Keratinocyte (primary cell): ENCODE data around the gene TOMM22. TPM values are rescaled to one million over a fixed set of nuclear protein-coding genes. Genes with fewer than 3 reads are reported as not detected.

Experiments
- DNase-seq: peaks from one replicate; pipeline ENCODE4 v3.0.0-alpha.2; 2011; ENCODE audit warnings: low read depth, missing footprints, low spot score
- FAIRE-seq: peaks from 2 replicates; lab custom pipeline; 2011; peaks lifted over from hg19 to GRCh38; lab: Jason Lieb, UNC
- H2AFZ ChIP-seq: 2 replicates; pipeline ENCODE4 v1.6.0; 2012; ENCODE audit warnings: low read length, control low read depth, inconsistent platforms; ENCODE audit not compliant: control insufficient read depth
- H3K27ac ChIP-seq: 2 replicates; pipeline ENCODE4 v1.5.1; 2011; ENCODE audit warnings: low read length; ENCODE audit not compliant: control insufficient read depth, insufficient read depth
- H3K27me3 ChIP-seq: 3 replicates; pipeline ENCODE4 v1.6.0; 2011; ENCODE audit warnings: low read length; ENCODE audit not compliant: control insufficient read depth, insufficient read depth; ENCODE audit errors: extremely low read depth
- H3K36me3 ChIP-seq, 2 experiments: 2 replicates in 1 of 2; 3 replicates in 1 of 2; pipeline ENCODE4 v1.5.1; 2011; ENCODE audit warnings: low read length in 2 of 2, mild to moderate bottlenecking in 1 of 2; ENCODE audit not compliant: control insufficient read depth in 2 of 2, insufficient read depth in 2 of 2; ENCODE audit errors: extremely low read depth in 1 of 2
- H3K4me1 ChIP-seq: 3 replicates; pipeline ENCODE4 v1.5.1; 2011; ENCODE audit warnings: low read length; ENCODE audit not compliant: control insufficient read depth, insufficient read depth; ENCODE audit errors: extremely low read depth
- H3K4me2 ChIP-seq: 3 replicates; pipeline ENCODE4 v1.6.0; 2011; ENCODE audit warnings: low read depth, low read length; ENCODE audit not compliant: control insufficient read depth, insufficient read depth; ENCODE audit errors: extremely low read depth
- H3K4me3 ChIP-seq, 3 experiments: fragments of 200-600 bp in 1 of 3; sonication (generic) in 1 of 3; 2 replicates in 2 of 3; 3 replicates in 1 of 3; pipeline ENCODE4 v1.5.1; 2011 to 2016; ENCODE audit warnings: low read length in 3 of 3, mild to moderate bottlenecking in 3 of 3, control low read depth in 2 of 3, inconsistent platforms in 1 of 3, low read depth in 1 of 3, mixed read lengths in 1 of 3, mixed run types in 1 of 3, moderate library complexity in 1 of 3; ENCODE audit not compliant: control insufficient read depth in 2 of 3, insufficient read depth in 2 of 3; ENCODE audit errors: extremely low read depth in 1 of 3
- H3K79me2 ChIP-seq: 2 replicates; pipeline ENCODE4 v1.6.0; 2012; ENCODE audit warnings: low read length; ENCODE audit not compliant: control insufficient read depth, insufficient read depth
- H3K9ac ChIP-seq: 3 replicates; pipeline ENCODE4 v1.6.0; 2011; ENCODE audit warnings: low read length; ENCODE audit not compliant: control insufficient read depth, insufficient read depth; ENCODE audit errors: extremely low read depth
- H3K9me1 ChIP-seq: 3 replicates; pipeline ENCODE4 v1.6.0; 2011; ENCODE audit warnings: low read length; ENCODE audit not compliant: control insufficient read depth, insufficient read depth; ENCODE audit errors: extremely low read depth
- H3K9me3 ChIP-seq: 2 replicates; pipeline ENCODE4 v1.5.1; 2012; ENCODE audit warnings: low read depth, low read length; ENCODE audit not compliant: control insufficient read depth
- H4K20me1 ChIP-seq: 3 replicates; pipeline ENCODE4 v1.6.0; 2011; ENCODE audit warnings: low read length; ENCODE audit not compliant: control insufficient read depth, insufficient read depth; ENCODE audit errors: extremely low read depth
- CTCF ChIP-seq, 3 experiments: IDR thresholded peaks in 1 of 3; conservative IDR thresholded peaks in 1 of 3; optimal IDR thresholded peaks in 1 of 3; 2 replicates in 2 of 3; 3 replicates in 1 of 3; pipeline versions ENCODE3 to v1.5.1; 2011; ENCODE audit warnings: low read length in 3 of 3, mild to moderate bottlenecking in 3 of 3, moderate library complexity in 2 of 3, control low read depth in 1 of 3, inconsistent platforms in 1 of 3; ENCODE audit not compliant: insufficient read depth in 2 of 3; ENCODE audit errors: extremely low read depth in 1 of 3
- EZH2 ChIP-seq: IDR thresholded peaks from one replicate; pipeline ENCODE4 v1.6.1; 2012; ENCODE audit warnings: inconsistent platforms, mild to moderate bottlenecking, low read length, moderate library complexity
- dilution Hi-C: fragments of 300-500 bp; cut with MboI; formaldehyde crosslinking; loops from one replicate; pipeline ENCODE4 v1.7.0; 2020; ENCODE audit warnings: low sequenced_read_pairs; ENCODE audit not compliant: extremely low pct_ligation_motif_present
- polyA plus RNA-seq, 5 experiments: library from polyadenylated mRNA; depleted of rRNA in 3 of 5; stranded (reverse) in 3 of 5; stranded (forward) in 1 of 5; unstranded in 1 of 5; fragments of >200 nt; gene quantifications; 1 replicate in 1 of 5; 2 replicates in 3 of 5; 3 replicates in 1 of 5; pipeline versions ENCODE4 v1.2.1 to v1.2.3, GENCODE V29; 2011 to 2012; ENCODE audit warnings: missing spikeins in 2 of 5, low read depth in 1 of 5, low replicate concordance in 1 of 5

TOMM22 gene
- polyA plus RNA-seq, 1 donor (not counting 4 experiments of a cell fraction or from before 2014, with no cell fraction given) = 81.8 TPM

GRCh38 chr22:38727530-38728451 is 46.0 kb downstream of the TOMM22 start:
- Histone ChIP-seq H3K9me3 (no peaks in the 10 kb centered on the region), H3K4me2 (no peak overlapping the region), H3K4me3 (no peak overlapping the region), H3K9ac (no peak overlapping the region), H3K79me2 (no peaks in the 10 kb centered on the region), H3K36me3 (peaks cover 62 to 65% of the 10 kb centered on the region in 2 experiments), H3K27me3 (no peaks in the 10 kb centered on the region), H3K4me1 (peaks cover 1% of the 10 kb centered on the region), H3K9me1 (no peaks in the 10 kb centered on the region), H4K20me1 (no peaks in the 10 kb centered on the region), H2AFZ (no peak overlapping the region), H3K27ac (no peak overlapping the region)
- DNase-seq (no peak), FAIRE-seq (no peak)
- TF ChIP-seq CTCF (optimal IDR thresholded peaks at IDR 0.05 in 1 of 3, IDR thresholded peaks at IDR 0.05 in 1 of 3, conservative IDR thresholded peaks at IDR 0.05 in 1 of 3; ENCODE audit: extremely low read depth in 1 of 3, insufficient read depth in 2 of 3, low read length in 3 of 3) = no peak
- no peak for TF ChIP-seq EZH2
- dilution Hi-C loops = no loop called here

- peaks cover 5% of the 10 kb centered on the region for H3K4me1 ChIP-seq
- H3K79me2 ChIP-seq = no peaks in the 10 kb centered on the region
- H3K36me3 ChIP-seq = peaks cover 58 to 60% of the 10 kb centered on the region in 2 experiments
- FAIRE-seq (no peak), DNase-seq (no peak)
- no peak overlapping the region for H3K9ac ChIP-seq
- H3K27ac ChIP-seq = no peak overlapping the region
- no peaks in the 10 kb centered on the region for H3K27me3 ChIP-seq
- no peak overlapping the region for H2AFZ ChIP-seq
- dilution Hi-C loops = no loop called here
- H3K4me3 ChIP-seq = no peak overlapping the region
- peaks cover 2% of the 10 kb centered on the region for H4K20me1 ChIP-seq
- H3K9me3 ChIP-seq = no peaks in the 10 kb centered on the region
- TF ChIP-seq CTCF (optimal IDR thresholded peaks at IDR 0.05 in 1 of 3, IDR thresholded peaks at IDR 0.05 in 1 of 3, conservative IDR thresholded peaks at IDR 0.05 in 1 of 3; ENCODE audit: extremely low read depth in 1 of 3, insufficient read depth in 2 of 3, low read length in 3 of 3) (no peak), EZH2 (no peak)
- no peak overlapping the region for H3K4me2 ChIP-seq
- H3K9me1 ChIP-seq = no peaks in the 10 kb centered on the region
These were observed 47.4 kb downstream of the TOMM22 start for GRCh38 chr22:38728871-38729796.
